OCI-LY7 (cell line): ENCODE measurements around the gene MUC5B. TPM values are rescaled to one million over a fixed set of nuclear protein-coding genes. Genes with fewer than 3 reads are reported as not detected.

Experiments used
- BruUV-seq: library from RNA; stranded (reverse); fragments of 400-500 nt; replicated peaks from 2 replicates; lab custom pipeline; 2021; lab: Mats Ljungman, UMichigan
- CTCF ChIA-PET: fragments of 300-600 bp; sonication (Branson Sonifier 250); formaldehyde crosslinking; loops from one replicate; lab custom pipeline; 2022; ENCODE audit warnings: antibody characterized with exemption; ENCODE audit not compliant: unreplicated experiment; lab: Charles Lee
- POLR2A ChIA-PET: fragments of 300-600 bp; sonication (Branson Sonifier 250); formaldehyde crosslinking; loops from one replicate; lab custom pipeline; 2022; ENCODE audit warnings: antibody characterized with exemption; lab: Charles Lee
- DNase-seq: peaks from one replicate; pipeline ENCODE4 v3.0.0-alpha.2; 2015; ENCODE audit warnings: low spot score
- H2AFZ ChIP-seq: fragments of 200-600 bp; sonication (generic), shearing (Covaris generic); 2 replicates; pipeline ENCODE4 v1.6.1; 2014; ENCODE audit warnings: mild to moderate bottlenecking, antibody characterized with exemption, low read length, moderate library complexity
- H3K27ac ChIP-seq: fragments of 200-600 bp; sonication (generic); 2 replicates; pipeline ENCODE4 v1.5.1; 2014; ENCODE audit warnings: mixed run types, low read depth, mild to moderate bottlenecking, moderate library complexity, low read length, inconsistent platforms; ENCODE audit not compliant: poor library complexity, severe bottlenecking
- H3K36me3 ChIP-seq: fragments of 200-600 bp; sonication (generic); 2 replicates; pipeline ENCODE4 v1.6.1; 2014; ENCODE audit warnings: mild to moderate bottlenecking, antibody characterized with exemption, low read length, moderate library complexity, mixed read lengths; ENCODE audit not compliant: insufficient read depth
- H3K4me1 ChIP-seq: fragments of 200-600 bp; sonication (generic); 2 replicates; pipeline ENCODE4 v1.5.1; 2014; ENCODE audit warnings: mild to moderate bottlenecking, low read length; ENCODE audit not compliant: insufficient read depth, poor library complexity, severe bottlenecking
- H3K4me2 ChIP-seq: fragments of 200-600 bp; sonication (generic); 2 replicates; pipeline ENCODE4 v1.6.1; 2014; ENCODE audit warnings: mild to moderate bottlenecking, low read length
- H3K4me3 ChIP-seq: fragments of 200-600 bp; sonication (generic); 2 replicates; pipeline ENCODE4 v1.5.1; 2014; ENCODE audit warnings: mild to moderate bottlenecking, low read depth, low read length; ENCODE audit not compliant: poor library complexity, severe bottlenecking
- H3K79me2 ChIP-seq: fragments of 200-600 bp; sonication (generic); 2 replicates; pipeline ENCODE4 v1.6.1; 2016; ENCODE audit warnings: low read depth, mild to moderate bottlenecking, low read length, moderate library complexity, mixed read lengths; ENCODE audit not compliant: insufficient read depth
- H3K9me2 ChIP-seq: fragments of 200-600 bp; sonication (generic); 2 replicates; pipeline ENCODE4 v1.6.1; 2016; ENCODE audit warnings: mild to moderate bottlenecking, low read length, mixed read lengths; ENCODE audit not compliant: insufficient read depth
- H3K9me3 ChIP-seq: fragments of 200-600 bp; sonication (generic); 2 replicates; pipeline ENCODE4 v1.6.1; 2014; ENCODE audit warnings: mild to moderate bottlenecking, mixed run types, low read length, mixed read lengths
- H4K20me1 ChIP-seq: fragments of 200-600 bp; sonication (generic); 2 replicates; pipeline ENCODE4 v1.6.1; 2014; ENCODE audit warnings: mild to moderate bottlenecking, antibody characterized with exemption, low read length, moderate library complexity, mixed read lengths; ENCODE audit not compliant: insufficient read depth
- CTCF ChIP-seq: fragments of 200-600 bp; sonication (generic); conservative IDR thresholded peaks from 2 replicates; pipeline ENCODE4 v1.5.1; 2014; ENCODE audit warnings: mild to moderate bottlenecking, antibody characterized with exemption, low read length, moderate library complexity, mixed read lengths
- EZH2phosphoT487 ChIP-seq: fragments of 200-600 bp; sonication (generic); IDR thresholded peaks from 2 replicates; pipeline ENCODE4 v1.6.1; 2018; ENCODE audit warnings: low read depth, borderline replicate concordance, mild to moderate bottlenecking, mixed run types, antibody characterized with exemption, low read length, moderate library complexity, mixed read lengths
- intact Hi-C: fragments of 100-400 bp; cut with micrococcal nuclease; formaldehyde crosslinking; loops from one replicate; pipeline ENCODE4 v1.10.0; 2022; ENCODE audit not compliant: unreplicated experiment
- total RNA-seq, 2 experiments: library from RNA; depleted of rRNA in 1 of 2; stranded (reverse); fragments of >200 nt in 1 of 2; shearing (Covaris generic) in 1 of 2; gene quantifications; 2 replicates each; pipeline ENCODE4 v1.2.3, GENCODE V29; 2014 to 2022

Gene MUC5B
- total RNA-seq, 2 experiments from 2014 or later, result under 0.01 TPM; not detected in 1

- DNase-seq, result no peak
- H3K4me1 ChIP-seq, result no peaks in the 10 kb centered on the region
- no peak overlapping the region for H3K27ac ChIP-seq
- ChIA-PET CTCF (no interaction called here), POLR2A (no interaction called here)
- H3K4me2 ChIP-seq, result no peak overlapping the region
- no peak overlapping the region for H2AFZ ChIP-seq
- no peaks in the 10 kb centered on the region for H3K79me2 ChIP-seq
- no peak overlapping the region for H3K4me3 ChIP-seq
- TF ChIP-seq EZH2phosphoT487 (no peak), CTCF (no peak)
- no peaks in the 10 kb centered on the region for H3K36me3 ChIP-seq
- no peaks in the 10 kb centered on the region for H4K20me1 ChIP-seq
- BruUV-seq, result no TSS peak
- no peaks in the 10 kb centered on the region for H3K9me2 ChIP-seq
- H3K9me3 ChIP-seq, result no peaks in the 10 kb centered on the region
- intact Hi-C loops, result no loop called here
These were observed 23.6 kb upstream of the MUC5B start for GRCh38 chr11:1199241-1199750.

- H3K4me2 ChIP-seq, result no peak overlapping the region
- H3K36me3 ChIP-seq, result no peaks in the 10 kb centered on the region
- intact Hi-C loops, result loop anchor here (10.0 kb wide), 1 partner anchor 375 kb away; the partner anchor contains the start of gene DUSP8
- H3K27ac ChIP-seq, result no peak overlapping the region
- H3K9me3 ChIP-seq, result no peaks in the 10 kb centered on the region
- H3K4me3 ChIP-seq, result no peak overlapping the region
- no TSS peak for BruUV-seq
- no peak for TF ChIP-seq EZH2phosphoT487
- TF ChIP-seq CTCF, result no peak
- H3K9me2 ChIP-seq, result no peaks in the 10 kb centered on the region
- H4K20me1 ChIP-seq, result no peaks in the 10 kb centered on the region
- ChIA-PET POLR2A (no interaction called here), CTCF (no interaction called here)
- H3K79me2 ChIP-seq, result no peaks in the 10 kb centered on the region
- DNase-seq, result no peak
- H3K4me1 ChIP-seq, result no peaks in the 10 kb centered on the region
- H2AFZ ChIP-seq, result no peak overlapping the region
These were observed 22.9 kb upstream of the MUC5B start for GRCh38 chr11:1199751-1200610.
